ENCODE results near the gene COL4A2.

GRCh38 chr13:110266431-110266809, 40.7 kb upstream of the COL4A2 start:
- TF ChIP-seq CTCF (optimal IDR thresholded peaks at IDR 0.05 in 1 of 3, IDR thresholded peaks at IDR 0.05 in 1 of 3, conservative IDR thresholded peaks at IDR 0.05 in 1 of 3; ENCODE audit: extremely low read depth in 1 of 3, insufficient read depth in 2 of 3, low read length in 3 of 3) (no peak), EZH2 (IDR thresholded peaks at IDR 0.05; ENCODE audit: low read length) (no peak)

All from keratinocyte (primary cell).